22Rv1 (cell line): ENCODE results near the gene NUP98.

Experiments
- ZFX ChIP-seq: fragments of 450-650 bp; IDR thresholded peaks from 2 replicates; pipeline ENCODE4 v1.6.1; 2017; ENCODE audit warnings: antibody characterized with exemption, borderline replicate concordance
- TF ChIP-seq, protein P1 (sequence below): fragments of 450-650 bp; IDR thresholded peaks from 2 replicates; pipeline ENCODE4 v1.5.1; 2017; ENCODE audit warnings: mild to moderate bottlenecking

DNA sequence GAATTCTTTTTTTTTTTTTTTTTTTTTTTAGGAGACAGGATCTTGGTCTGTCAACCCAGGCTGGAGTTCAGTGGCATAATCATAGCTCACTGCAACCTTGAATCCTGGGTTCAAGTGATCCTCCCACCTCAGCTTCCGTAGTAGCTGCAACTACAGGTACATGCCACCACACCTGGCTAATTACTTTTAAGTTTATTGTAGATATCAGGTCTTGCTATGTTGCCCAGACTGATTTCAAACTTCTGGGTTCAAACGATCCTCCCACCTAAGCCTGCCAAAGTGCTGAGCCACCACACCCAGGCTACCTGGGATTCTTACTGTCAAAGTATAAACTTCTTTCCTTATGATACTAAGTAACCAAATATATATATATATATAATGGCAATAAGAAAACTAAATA is 75.3 kb downstream of the NUP98 start:
- TF ChIP-seq, protein P1, sequence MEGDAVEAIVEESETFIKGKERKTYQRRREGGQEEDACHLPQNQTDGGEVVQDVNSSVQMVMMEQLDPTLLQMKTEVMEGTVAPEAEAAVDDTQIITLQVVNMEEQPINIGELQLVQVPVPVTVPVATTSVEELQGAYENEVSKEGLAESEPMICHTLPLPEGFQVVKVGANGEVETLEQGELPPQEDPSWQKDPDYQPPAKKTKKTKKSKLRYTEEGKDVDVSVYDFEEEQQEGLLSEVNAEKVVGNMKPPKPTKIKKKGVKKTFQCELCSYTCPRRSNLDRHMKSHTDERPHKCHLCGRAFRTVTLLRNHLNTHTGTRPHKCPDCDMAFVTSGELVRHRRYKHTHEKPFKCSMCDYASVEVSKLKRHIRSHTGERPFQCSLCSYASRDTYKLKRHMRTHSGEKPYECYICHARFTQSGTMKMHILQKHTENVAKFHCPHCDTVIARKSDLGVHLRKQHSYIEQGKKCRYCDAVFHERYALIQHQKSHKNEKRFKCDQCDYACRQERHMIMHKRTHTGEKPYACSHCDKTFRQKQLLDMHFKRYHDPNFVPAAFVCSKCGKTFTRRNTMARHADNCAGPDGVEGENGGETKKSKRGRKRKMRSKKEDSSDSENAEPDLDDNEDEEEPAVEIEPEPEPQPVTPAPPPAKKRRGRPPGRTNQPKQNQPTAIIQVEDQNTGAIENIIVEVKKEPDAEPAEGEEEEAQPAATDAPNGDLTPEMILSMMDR, result no peak
- no peak for TF ChIP-seq ZFX
